Endothelial cell of umbilical vein (primary cell): ENCODE measurements around the gene RNASE7. TPM values are rescaled to one million over a fixed set of nuclear protein-coding genes. Genes with fewer than 3 reads are reported as not detected.

ENCODE experiments used
- BruUV-seq: library from RNA; stranded (reverse); fragments of 400-500 nt; replicated peaks from 2 replicates; lab custom pipeline; 2021; lab: Mats Ljungman, UMichigan
- CTCF ChIA-PET: fragments of 300-600, 350-600 bp; sonication (Branson Sonifier 250); formaldehyde crosslinking; loops from one replicate; lab custom pipeline; 2021; ENCODE audit warnings: antibody characterized with exemption, inconsistent platforms; lab: Charles Lee
- POLR2A ChIA-PET: fragments of 300-600, 350-600 bp; sonication (Branson Sonifier 250); formaldehyde crosslinking; loops from one replicate; lab custom pipeline; 2021; ENCODE audit warnings: antibody characterized with exemption, inconsistent platforms; lab: Charles Lee
- DNase-seq: peaks from one replicate; pipeline ENCODE4 v3.0.0-alpha.2; 2011; ENCODE audit warnings: low read depth, low spot score
- FAIRE-seq: peaks from 2 replicates; lab custom pipeline; 2011; peaks lifted over from hg19 to GRCh38; lab: Jason Lieb, UNC
- H2AFZ ChIP-seq: 2 replicates; pipeline ENCODE4 v1.6.0; 2012; ENCODE audit warnings: low read depth, low read length, control low read depth, inconsistent platforms
- H3K27ac ChIP-seq: 2 replicates; pipeline ENCODE4 v1.5.1; 2011; ENCODE audit warnings: low read depth, mild to moderate bottlenecking, control low read depth, low read length, moderate library complexity; ENCODE audit not compliant: insufficient read depth
- H3K27me3 ChIP-seq, 2 experiments: 2 replicates each; pipeline versions ENCODE4 v1.6.0 to v1.6.1; 2011; ENCODE audit warnings: low read length in 2 of 2, mixed read lengths in 1 of 2; ENCODE audit not compliant: control insufficient read depth in 2 of 2, insufficient read depth in 2 of 2
- H3K36me3 ChIP-seq, 2 experiments: 2 replicates in 1 of 2; 3 replicates in 1 of 2; pipeline ENCODE4 v1.5.1; 2011; ENCODE audit warnings: low read length in 2 of 2, mild to moderate bottlenecking in 1 of 2, moderate library complexity in 1 of 2; ENCODE audit not compliant: control insufficient read depth in 2 of 2, insufficient read depth in 2 of 2; ENCODE audit errors: extremely low read depth in 1 of 2
- H3K4me1 ChIP-seq: 3 replicates; pipeline ENCODE4 v1.5.1; 2011; ENCODE audit warnings: mild to moderate bottlenecking, low read length; ENCODE audit not compliant: control insufficient read depth, insufficient read depth; ENCODE audit errors: extremely low read depth
- H3K4me2 ChIP-seq: 2 replicates; pipeline ENCODE4 v1.6.1; 2011; ENCODE audit warnings: low read length, control low read depth, mixed read lengths; ENCODE audit not compliant: insufficient read depth
- H3K4me3 ChIP-seq, 3 experiments: fragments of 200-600 bp in 1 of 3; sonication (generic), shearing (Covaris generic) in 1 of 3; replicated peaks in 1 of 3; 2 replicates each; pipeline ENCODE4 v1.5.1; 2011 to 2016; ENCODE audit warnings: control low read depth in 3 of 3, low read length in 3 of 3, mild to moderate bottlenecking in 2 of 3, inconsistent platforms in 1 of 3, low read depth in 1 of 3, moderate library complexity in 1 of 3; ENCODE audit not compliant: insufficient read depth in 1 of 3
- H3K79me2 ChIP-seq: 2 replicates; pipeline ENCODE4 v1.6.0; 2012; ENCODE audit warnings: low read length, inconsistent platforms; ENCODE audit not compliant: control insufficient read depth, insufficient read depth
- H3K9ac ChIP-seq: replicated peaks from 2 replicates; pipeline ENCODE3; 2011; ENCODE audit warnings: low read length, control low read depth; ENCODE audit not compliant: insufficient read depth; ENCODE audit errors: extremely low read depth
- H3K9me1 ChIP-seq: replicated peaks from 3 replicates; pipeline ENCODE4 v1.6.0; 2011; ENCODE audit warnings: mild to moderate bottlenecking, low read length; ENCODE audit not compliant: control insufficient read depth, insufficient read depth; ENCODE audit errors: extremely low read depth
- H3K9me3 ChIP-seq: replicated peaks from 2 replicates; pipeline ENCODE4 v1.5.1; 2012; ENCODE audit warnings: low read length, inconsistent platforms; ENCODE audit not compliant: control insufficient read depth, insufficient read depth
- H4K20me1 ChIP-seq: replicated peaks from 2 replicates; pipeline ENCODE3; 2011; ENCODE audit warnings: mild to moderate bottlenecking, low read length; ENCODE audit not compliant: control insufficient read depth, insufficient read depth; ENCODE audit errors: extremely low read depth
- CTCF ChIP-seq, 2 donors: IDR thresholded peaks; 1 replicate in 1 of 2; 2 replicates in 1 of 2; pipeline ENCODE4 v1.5.1; 2011; ENCODE audit warnings: low read length in 2 of 2, mild to moderate bottlenecking in 2 of 2, moderate library complexity in 2 of 2, control low read depth in 1 of 2, inconsistent platforms in 1 of 2, low read depth in 1 of 2; ENCODE audit not compliant: insufficient read depth in 1 of 2; ENCODE audit errors: extremely low read depth in 1 of 2
- EZH2 ChIP-seq: IDR thresholded peaks from 2 replicates; pipeline ENCODE4 v1.6.1; 2012; ENCODE audit warnings: borderline replicate concordance, low read depth, mild to moderate bottlenecking, moderate library complexity, low read length, inconsistent platforms; ENCODE audit not compliant: severe bottlenecking
- GATA2 ChIP-seq: IDR thresholded peaks from 2 replicates; pipeline ENCODE4 v1.7.0; 2011; ENCODE audit warnings: low read depth, mild to moderate bottlenecking, moderate library complexity, mixed read lengths, low read length; ENCODE audit not compliant: insufficient read length, insufficient read depth
- JUN ChIP-seq: IDR thresholded peaks from 2 replicates; pipeline ENCODE4 v1.6.1; 2011; ENCODE audit warnings: borderline replicate concordance, low read depth; ENCODE audit not compliant: insufficient read length, insufficient read depth
- MAX ChIP-seq: IDR thresholded peaks from 2 replicates; pipeline ENCODE4 v1.6.1; 2011; ENCODE audit not compliant: insufficient read depth, insufficient read length
- MYC ChIP-seq: IDR thresholded peaks from one replicate; pipeline ENCODE4 v1.6.1; 2011; ENCODE audit warnings: mild to moderate bottlenecking, low read depth, low read length
- POLR2A ChIP-seq: IDR thresholded peaks from 2 replicates; pipeline ENCODE4 v1.6.1; 2012; ENCODE audit warnings: low read depth, mild to moderate bottlenecking, control low read depth, low read length
- dilution Hi-C: fragments of 300-500 bp; cut with MboI; formaldehyde crosslinking; loops from one replicate; pipeline ENCODE4 v1.15.0; 2019; ENCODE audit warnings: low sequenced_read_pairs; ENCODE audit not compliant: extremely low pct_ligation_motif_present
- intact Hi-C: fragments of 100-400 bp; cut with micrococcal nuclease; formaldehyde crosslinking; loops from one replicate; pipeline ENCODE4 v1.10.0; 2022
- polyA plus RNA-seq, 4 experiments: library from polyadenylated mRNA; depleted of rRNA in 3 of 4; stranded (reverse) in 3 of 4; unstranded in 1 of 4; fragments of >200 nt; gene quantifications; 2 replicates each; pipeline versions ENCODE4 v1.2.1 to v1.2.3, GENCODE V29; 2011 to 2012; ENCODE audit warnings: missing spikeins in 1 of 4
- total RNA-seq: library from RNA; stranded (reverse); gene quantifications from 2 replicates; pipeline ENCODE4 v1.2.3, GENCODE V29; 2021

The RNASE7 gene
- total and polyA plus RNA-seq, 2 donors (not counting 3 experiments of a cell fraction or from before 2014, with no cell fraction given), result not detected

- Histone ChIP-seq H3K9me3 (no peaks in the 10 kb centered on the region), H3K9me1 (no peaks in the 10 kb centered on the region), H3K27ac (no peak overlapping the region), H2AFZ (no peak overlapping the region), H3K4me2 (no peak overlapping the region), H3K4me3 (no peak overlapping the region), H3K27me3 (peaks cover 12 to 19% of the 10 kb centered on the region in 2 experiments), H3K79me2 (no peaks in the 10 kb centered on the region), H3K9ac (no peak overlapping the region), H3K4me1 (no peaks in the 10 kb centered on the region), H4K20me1 (no peaks in the 10 kb centered on the region), H3K36me3 (no peaks in the 10 kb centered on the region)
- dilution Hi-C loops (no loop called here), intact Hi-C loops (no loop called here)
- TF ChIP-seq JUN, result no peak
- TF ChIP-seq GATA2, result no peak
- TF ChIP-seq MAX, result no peak
- TF ChIP-seq POLR2A, result no peak
- TF ChIP-seq MYC, result no peak
- no peak for TF ChIP-seq EZH2
- TF ChIP-seq CTCF (IDR thresholded peaks at IDR 0.05; ENCODE audit: extremely low read depth in 1 of 2, insufficient read depth in 1 of 2, low read depth in 1 of 2, low read length in 2 of 2), result no peak
- FAIRE-seq, result no peak
- BruUV-seq, result no TSS peak
- ChIA-PET POLR2A (no interaction called here), CTCF (interaction anchor here (0.8 to 1.6 kb wide), 3 partner anchors 12 to 42 kb away, joined by 3 to 6 read pairs (median 3); no protein-coding TSS in a partner anchor)
- DNase-seq, result no peak
Measured at GRCh38 chr14:21056520-21057163, 14.5 kb downstream of the RNASE7 start.
